K562 (cell line): ENCODE measurements around the gene OR8A1. TPM values are rescaled to one million over a fixed set of nuclear protein-coding genes. Genes with fewer than 3 reads are reported as not detected.
A peak's percentile ranks its signal among the peaks of the same experiment; 100 is the strongest.
"Not testable (repeated sequence)": the region's sequence is repeated elsewhere in the genome, so short reads cannot be mapped to it uniquely, and the experiment has no call there.

Experiments used
- ATAC-seq: fragments of 200-7000 bp; cut with Tn5 transposase; 3 replicates; pipeline ENCODE4 v1.9.1; 2020; ENCODE audit warnings: moderate library complexity
- BruUV-seq: library from RNA; stranded (reverse); fragments of 400-500 nt; replicated peaks from 2 replicates; lab custom pipeline; 2021; lab: Mats Ljungman, UMichigan
- CTCF ChIA-PET: fragments of 300-600 bp; formaldehyde crosslinking; extraction: SDS; loops from one replicate; lab custom pipeline; 2021; ENCODE audit warnings: low intra/inter-chr PET ratio; lab: Yijun Ruan, JAX
- POLR2A ChIA-PET: fragments of 300-600, 350-650 bp; sonication (Branson Sonifier 250); formaldehyde crosslinking; extraction: SDS; loops from one replicate; lab custom pipeline; 2021; ENCODE audit warnings: antibody characterized with exemption, inconsistent platforms; lab: Yijun Ruan, JAX
- DNase-seq, 4 experiments: peaks; one replicate each; pipeline versions ENCODE4 v3.0.0 to v3.0.0-alpha.2; 2011 to 2018; ENCODE audit warnings: low spot score in 3 of 4, mixed read lengths in 3 of 4; ENCODE audit errors: extremely low read depth in 1 of 4
- FAIRE-seq: peaks from 2 replicates; lab custom pipeline; 2011; peaks lifted over from hg19 to GRCh38; lab: Jason Lieb, UNC
- H2AFZ ChIP-seq: 2 replicates; pipeline ENCODE4 v1.6.0; 2011; ENCODE audit warnings: low read depth, low read length, control low read depth, inconsistent platforms
- H3K27ac ChIP-seq: fragments of 200-600 bp; 3 replicates; pipeline ENCODE4 v1.8.0; 2011; ENCODE audit warnings: low read depth, mild to moderate bottlenecking, control low read depth, inconsistent platforms, low read length, moderate library complexity, mixed read lengths; ENCODE audit errors: extremely low read depth
- H3K27me3 ChIP-seq, 2 experiments: fragments of 300-600 bp in 1 of 2; 2 replicates in 1 of 2; 3 replicates in 1 of 2; pipeline versions ENCODE4 v1.6.0 to v1.8.0; 2011; ENCODE audit warnings: inconsistent platforms in 2 of 2, low read length in 2 of 2, mild to moderate bottlenecking in 1 of 2, mixed read lengths in 1 of 2, moderate library complexity in 1 of 2; ENCODE audit not compliant: control insufficient read depth in 2 of 2, insufficient read depth in 2 of 2
- H3K36me3 ChIP-seq: fragments of 300-600 bp; 3 replicates; pipeline ENCODE4 v1.8.0; 2011; ENCODE audit warnings: mild to moderate bottlenecking, low read length, inconsistent platforms; ENCODE audit not compliant: control insufficient read depth, insufficient read depth
- H3K4me1 ChIP-seq, 2 experiments: fragments of 200-600 bp in 1 of 2; replicated peaks in 1 of 2; 2 replicates in 1 of 2; 3 replicates in 1 of 2; pipeline versions ENCODE4 v1.5.1 to v1.8.0; 2011; ENCODE audit warnings: inconsistent platforms in 2 of 2, low read length in 2 of 2, mild to moderate bottlenecking in 1 of 2, mixed read lengths in 1 of 2, moderate library complexity in 1 of 2; ENCODE audit not compliant: control insufficient read depth in 2 of 2, insufficient read depth in 2 of 2
- H3K4me2 ChIP-seq: 2 replicates; pipeline ENCODE4 v1.6.1; 2011; ENCODE audit warnings: low read length, control low read depth, inconsistent platforms, mixed read lengths; ENCODE audit not compliant: insufficient read depth
- H3K4me3 ChIP-seq: fragments of 200-600 bp; sonication (generic), shearing (Covaris generic); 2 replicates; pipeline ENCODE4 v1.5.1; 2016; ENCODE audit warnings: control low read depth, inconsistent platforms
- H3K79me2 ChIP-seq: fragments of 200-600 bp; 3 replicates; pipeline ENCODE4 v1.8.0; 2011; ENCODE audit warnings: low read length, inconsistent platforms; ENCODE audit not compliant: control insufficient read depth, insufficient read depth
- H3K9ac ChIP-seq, 2 experiments: 2 replicates each; pipeline versions ENCODE4 v1.6.0 to v1.6.1; 2011; ENCODE audit warnings: low read depth in 2 of 2, low read length in 2 of 2, control low read depth in 1 of 2, inconsistent platforms in 1 of 2, mild to moderate bottlenecking in 1 of 2, mixed read lengths in 1 of 2; ENCODE audit not compliant: insufficient read depth in 1 of 2
- H3K9me1 ChIP-seq: one replicate; pipeline ENCODE4 v1.6.0; 2011; ENCODE audit warnings: inconsistent platforms, mild to moderate bottlenecking, low read length, moderate library complexity; ENCODE audit not compliant: control insufficient read depth, insufficient read depth
- H3K9me3 ChIP-seq: replicated peaks from 2 replicates; pipeline ENCODE4 v1.5.1; 2011; ENCODE audit warnings: low read depth, low read length, inconsistent platforms; ENCODE audit not compliant: control insufficient read depth, insufficient read depth
- H4K20me1 ChIP-seq: replicated peaks from 2 replicates; pipeline ENCODE4 v1.6.1; 2011; ENCODE audit warnings: low read length, inconsistent platforms, mixed read lengths; ENCODE audit not compliant: control insufficient read depth, insufficient read depth
- FOSL1 ChIP-seq: fragments of 200-800 bp; sonication (Bioruptor generic); conservative IDR thresholded peaks from 2 replicates; pipeline ENCODE4 v1.6.1; 2016; ENCODE audit warnings: missing genetic modification characterization, missing compliant biosample characterization
- ZNF24 ChIP-seq: fragments of 450-650 bp; IDR thresholded peaks from 2 replicates; pipeline ENCODE4 v1.6.1; 2016
- WGBS: fragments of 100-300 bp; shearing (Covaris generic); methylation state at CpG from one replicate; pipeline ENCODE4 v1.1.6; 2016; ENCODE audit warnings: low coverage, mixed read lengths; ENCODE audit not compliant: insufficient coverage; ENCODE audit errors: missing lambda C conversion rate; 5-methylcytosine and 5-hydroxymethylcytosine counted together
- in situ Hi-C: fragments of 300-500 bp; cut with MboI; formaldehyde crosslinking; loops from 4 replicates; pipeline ENCODE4 v1.15.0; 2018; ENCODE audit warnings: inconsistent platforms, mixed read lengths
- intact Hi-C: fragments of 100-400 bp; cut with micrococcal nuclease; formaldehyde crosslinking; loops from 2 replicates; pipeline ENCODE4 v1.14.2; 2022
- polyA plus RNA-seq, 8 experiments: library from polyadenylated mRNA; depleted of rRNA in 4 of 8; stranded (reverse) in 5 of 8; unstranded in 3 of 8; fragments of >200 nt; fragmentation: Nextera tagmentation in 2 of 8; fragmentation: Illumina TruSeq in 1 of 8; extraction: Ambion mirVana in 2 of 8; extraction: Trizol in 1 of 8; gene quantifications; 2 replicates each; pipeline versions ENCODE4 v1.2.1 to v1.2.3, GENCODE V29; 2011 to 2014; ENCODE audit warnings: inconsistent platforms in 1 of 8, missing spikeins in 1 of 8
- total RNA-seq, 7 experiments: library from RNA; depleted of rRNA in 6 of 7; stranded (reverse); fragments of >200 nt in 6 of 7; fragmentation: Illumina TruSeq in 2 of 7; extraction: Trizol in 2 of 7; gene quantifications; 2 replicates each; pipeline versions ENCODE4 v1.2.1 to v1.2.3, GENCODE V29; 2011 to 2021; ENCODE audit warnings: low replicate concordance in 1 of 7

OR8A1 gene
- total and polyA plus RNA-seq, 9 of the 15 experiments (the other 6 are each of a cell fraction or from before 2014, with no cell fraction given), result 0.27 to 2.7 (median 1.4) TPM

- Histone ChIP-seq H3K27me3 (no peaks in the 10 kb centered on the region), H3K4me3 (no peak overlapping the region), H3K4me1 (no peaks in the 10 kb centered on the region; a peak in 1 of 5 replicates), H2AFZ (no peak overlapping the region), H3K9ac (no peak overlapping the region), H3K9me3 (no peaks in the 10 kb centered on the region), H3K36me3 (no peaks in the 10 kb centered on the region), H3K4me2 (no peak overlapping the region), H3K27ac (no peak overlapping the region), H3K79me2 (no peaks in the 10 kb centered on the region), H3K9me1 (no peaks in the 10 kb centered on the region), H4K20me1 (no peaks in the 10 kb centered on the region)
- FAIRE-seq, result no peak
- CTCF ChIA-PET, result no interaction called here
- POLR2A ChIA-PET, result interaction anchor here (0.6 kb wide), 1 partner anchor 10 kb away, joined by 4 read pairs; no protein-coding TSS in a partner anchor
- in situ Hi-C loops (no loop called here), intact Hi-C loops (no loop called here)
- TF ChIP-seq ZNF24, result no peak
- peak; percentile 24; the same call in 1 of the 2 replicates for TF ChIP-seq FOSL1 (tag)
- no peak for ATAC-seq
- WGBS, result 15% methylated on average over 3 of the region's 3 CpGs
- BruUV-seq, result no TSS peak
- DNase-seq, result no peak
Measured at GRCh38 chr11:124602193-124602592, 32.4 kb downstream of the OR8A1 start.

GRCh38 chr11:124602723-124603122 is 32.9 kb downstream of the OR8A1 start:
- H3K4me3 ChIP-seq, in situ Hi-C loops, H3K79me2 ChIP-seq, POLR2A ChIA-PET, H2AFZ ChIP-seq, BruUV-seq, H4K20me1 ChIP-seq, ATAC-seq, H3K4me1 ChIP-seq, DNase-seq, H3K4me2 ChIP-seq, H3K9me1 ChIP-seq, intact Hi-C loops, H3K27me3 ChIP-seq, FAIRE-seq, H3K27ac ChIP-seq, H3K36me3 ChIP-seq, CTCF ChIA-PET, H3K9ac ChIP-seq, H3K9me3 ChIP-seq: not testable (repeated sequence)
- 7% methylated on average over 3 of the region's 3 CpGs for WGBS
